DOHH2 (cell line): ENCODE measurements around the gene NAPB.

ENCODE experiments used
- EZH2phosphoT487 ChIP-seq: fragments of 200-600 bp; sonication (generic); IDR thresholded peaks from 2 replicates; pipeline ENCODE4 v1.6.1; 2017; ENCODE audit warnings: borderline replicate concordance, mild to moderate bottlenecking, antibody characterized with exemption, low read length, moderate library complexity, mixed read lengths
- TF ChIP-seq, protein P1 (sequence below): fragments of 200-600 bp; sonication (generic); IDR thresholded peaks from one replicate; pipeline ENCODE4 v1.5.1; 2014; ENCODE audit warnings: antibody characterized with exemption, mild to moderate bottlenecking, low read depth, low read length; ENCODE audit not compliant: poor library complexity, severe bottlenecking

DNA sequence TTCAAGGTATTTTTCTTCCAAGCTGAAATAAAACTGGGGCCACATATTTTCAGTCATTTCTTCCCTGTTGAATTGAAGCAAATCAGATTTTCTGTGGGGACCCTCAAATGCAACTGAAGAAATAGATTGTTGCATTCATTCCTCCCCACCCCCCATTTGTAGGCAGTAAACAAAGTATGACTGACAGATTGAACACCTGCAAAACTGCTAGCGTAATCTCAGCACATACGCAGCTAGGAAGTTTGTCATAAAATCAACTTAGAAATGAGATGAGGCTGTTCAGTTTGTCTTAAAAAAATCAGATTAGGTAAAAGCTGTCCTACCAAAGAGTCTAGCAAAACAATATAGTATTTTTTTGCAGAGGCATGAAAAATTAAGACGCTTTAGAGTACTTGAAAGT is 50.4 kb downstream of the NAPB start:
- TF ChIP-seq, protein P1, sequence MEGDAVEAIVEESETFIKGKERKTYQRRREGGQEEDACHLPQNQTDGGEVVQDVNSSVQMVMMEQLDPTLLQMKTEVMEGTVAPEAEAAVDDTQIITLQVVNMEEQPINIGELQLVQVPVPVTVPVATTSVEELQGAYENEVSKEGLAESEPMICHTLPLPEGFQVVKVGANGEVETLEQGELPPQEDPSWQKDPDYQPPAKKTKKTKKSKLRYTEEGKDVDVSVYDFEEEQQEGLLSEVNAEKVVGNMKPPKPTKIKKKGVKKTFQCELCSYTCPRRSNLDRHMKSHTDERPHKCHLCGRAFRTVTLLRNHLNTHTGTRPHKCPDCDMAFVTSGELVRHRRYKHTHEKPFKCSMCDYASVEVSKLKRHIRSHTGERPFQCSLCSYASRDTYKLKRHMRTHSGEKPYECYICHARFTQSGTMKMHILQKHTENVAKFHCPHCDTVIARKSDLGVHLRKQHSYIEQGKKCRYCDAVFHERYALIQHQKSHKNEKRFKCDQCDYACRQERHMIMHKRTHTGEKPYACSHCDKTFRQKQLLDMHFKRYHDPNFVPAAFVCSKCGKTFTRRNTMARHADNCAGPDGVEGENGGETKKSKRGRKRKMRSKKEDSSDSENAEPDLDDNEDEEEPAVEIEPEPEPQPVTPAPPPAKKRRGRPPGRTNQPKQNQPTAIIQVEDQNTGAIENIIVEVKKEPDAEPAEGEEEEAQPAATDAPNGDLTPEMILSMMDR, result no peak
- no peak for TF ChIP-seq EZH2phosphoT487
